H1 (cell line): ENCODE measurements around the gene TRAP1.

ENCODE experiments used
- CEBPB ChIP-seq: IDR thresholded peaks from 2 replicates; pipeline ENCODE4 v1.6.1; 2012; ENCODE audit warnings: low read depth, low read length
- CTCF ChIP-seq, 3 experiments: IDR thresholded peaks; 1 replicate in 2 of 3; 2 replicates in 1 of 3; pipeline versions ENCODE4 v1.5.1 to v1.6.1; 2011; ENCODE audit warnings: low read length in 3 of 3, mild to moderate bottlenecking in 3 of 3, inconsistent platforms in 2 of 3, low read depth in 1 of 3, moderate library complexity in 1 of 3; ENCODE audit not compliant: insufficient read depth in 1 of 3; ENCODE audit errors: control extremely low read depth in 1 of 3
- GABPA ChIP-seq: IDR thresholded peaks from 2 replicates; pipeline ENCODE4 v1.6.1; 2011; ENCODE audit warnings: mild to moderate bottlenecking, low read length, moderate library complexity, borderline replicate concordance; ENCODE audit not compliant: insufficient read depth
- SRF ChIP-seq: IDR thresholded peaks from 2 replicates; pipeline ENCODE4 v1.6.1; 2011; ENCODE audit warnings: mild to moderate bottlenecking, low read depth, low read length, moderate library complexity
- TF ChIP-seq, protein P1 (sequence below): IDR thresholded peaks from 2 replicates; pipeline ENCODE4 v1.6.1; 2012; ENCODE audit warnings: inconsistent platforms

DNA sequence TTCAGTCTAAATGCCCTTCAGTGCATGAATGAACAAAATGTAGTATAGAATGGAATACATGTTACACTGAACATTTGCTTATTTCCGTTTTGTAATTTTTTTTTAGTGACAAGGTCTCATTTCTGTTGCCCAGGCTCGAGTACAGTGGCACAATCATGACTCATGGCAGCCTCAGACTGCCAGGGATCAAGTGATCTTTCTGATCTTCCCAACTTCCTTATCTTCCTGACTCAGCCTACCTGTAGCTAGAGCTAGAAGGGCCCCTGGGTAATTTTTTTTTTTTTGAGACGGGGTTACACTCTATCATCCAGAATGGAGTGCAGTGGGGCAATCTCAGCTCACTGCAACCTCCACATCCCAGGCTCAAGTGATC is 98.6 kb downstream of the TRAP1 start:
- TF ChIP-seq SRF (no peak), CEBPB (no peak), CTCF (IDR thresholded peaks at IDR 0.05; ENCODE audit: control extremely low read depth in 1 of 3, insufficient read depth in 1 of 3, low read depth in 1 of 3, low read length in 3 of 3) (no peak), GABPA (no peak)
- TF ChIP-seq, protein P1, sequence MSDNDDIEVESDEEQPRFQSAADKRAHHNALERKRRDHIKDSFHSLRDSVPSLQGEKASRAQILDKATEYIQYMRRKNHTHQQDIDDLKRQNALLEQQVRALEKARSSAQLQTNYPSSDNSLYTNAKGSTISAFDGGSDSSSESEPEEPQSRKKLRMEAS = no peak
